H7 (cell line): ENCODE measurements around the gene KDELR1. TPM values are rescaled to one million over a fixed set of nuclear protein-coding genes. Genes with fewer than 3 reads are reported as not detected.

Experiments
- DNase-seq: peaks from one replicate; pipeline ENCODE4 v3.0.0; 2012
- H3K27me3 ChIP-seq: 2 replicates; pipeline ENCODE4 v1.6.0; 2011; ENCODE audit warnings: mild to moderate bottlenecking, low read length; ENCODE audit not compliant: control insufficient read depth, insufficient read depth
- H3K36me3 ChIP-seq: replicated peaks from 2 replicates; pipeline ENCODE4 v1.5.1; 2011; ENCODE audit warnings: low read length; ENCODE audit not compliant: control insufficient read depth, insufficient read depth
- H3K4me3 ChIP-seq: 2 replicates; pipeline ENCODE4 v1.5.1; 2011; ENCODE audit warnings: low read depth, mild to moderate bottlenecking, control low read depth, low read length, moderate library complexity; ENCODE audit not compliant: insufficient read depth
- total RNA-seq: library from RNA; depleted of rRNA; stranded (reverse); fragments of >200 nt; shearing (Covaris generic); gene quantifications from 2 replicates; pipeline ENCODE4 v1.2.3, GENCODE V29; 2014; rRNA removed

KDELR1 gene
- total RNA-seq, 1 experiment from 2014 or later = 110 TPM

DNA sequence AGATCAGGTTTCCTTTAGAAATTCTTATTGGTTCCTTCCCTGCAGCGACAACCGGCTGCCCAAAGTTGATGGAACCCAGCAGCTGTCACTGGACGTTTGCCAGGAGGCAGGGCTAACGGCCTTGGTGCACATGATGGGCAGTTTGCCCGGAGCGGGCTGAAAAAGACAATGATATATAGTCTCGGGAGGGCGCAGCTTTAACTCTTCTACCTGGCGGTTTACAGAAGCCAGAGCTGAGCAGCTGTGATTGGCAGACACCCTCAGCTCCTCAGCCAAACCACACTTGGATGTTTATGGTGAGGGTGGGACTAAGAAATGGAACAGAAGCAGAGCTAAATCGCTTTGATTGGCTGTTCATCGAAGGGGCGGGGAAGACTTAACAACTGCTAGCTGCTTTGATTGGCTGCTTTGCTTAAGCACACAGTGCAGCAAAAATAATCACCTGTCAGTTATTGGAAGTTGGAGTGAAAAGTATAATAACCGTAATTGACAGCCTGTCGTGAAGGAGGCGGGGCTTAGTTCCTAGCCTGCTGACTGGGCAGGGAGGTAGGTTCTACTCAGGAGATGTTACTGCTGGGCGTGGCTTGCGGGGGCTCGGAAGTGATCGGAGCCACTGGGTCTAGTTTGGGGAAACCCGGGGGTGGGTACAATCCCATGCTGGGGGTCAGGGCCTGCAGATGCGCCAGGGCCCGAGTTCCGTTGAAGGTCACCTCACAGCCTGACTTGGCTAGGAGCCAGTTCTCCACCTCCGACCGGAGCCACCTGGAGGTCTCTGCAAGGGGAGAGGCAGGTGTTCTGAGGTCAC is 58.5 kb downstream of the KDELR1 start:
- H3K27me3 ChIP-seq = no peaks in the 10 kb centered on the region
- H3K4me3 ChIP-seq = peak overlapping the region; percentile 31
- peak; percentile 91 for DNase-seq
- H3K36me3 ChIP-seq = no peaks in the 10 kb centered on the region

Other genes with a start within 250 kb of the KDELR1 start
- 90.7 and 100 TPM in 2 replicates for gene LIG1, start 221.2 kb downstream of the KDELR1 start, total RNA-seq
- gene ZSWIM9, start 220.9 kb downstream of the KDELR1 start, total RNA-seq = 1.7 and 3.0 TPM in 2 replicates
- 0.55 and 1.1 TPM in 2 replicates for gene CARD8, start 135.6 kb downstream of the KDELR1 start, total RNA-seq
- 12.8 and 17.9 TPM in 2 replicates for gene ZNF114, start 121.5 kb downstream of the KDELR1 start, total RNA-seq
- gene EMP3, start 66.0 kb downstream of the KDELR1 start, total RNA-seq = 29.9 and 57.5 TPM in 2 replicates
- gene TMEM143, start 27.6 kb downstream of the KDELR1 start, total RNA-seq = 11.5 and 17.4 TPM in 2 replicates
- gene SYNGR4, start 27.2 kb downstream of the KDELR1 start, total RNA-seq = not detected in 2 replicates
- 4.4 and 4.8 TPM in 2 replicates for gene GRIN2D, start 2.1 kb upstream of the KDELR1 start, total RNA-seq
- 80.6 and 97.8 TPM in 2 replicates for gene GRWD1, start 54.4 kb upstream of the KDELR1 start, total RNA-seq
- gene KCNJ14, start 64.0 kb upstream of the KDELR1 start, total RNA-seq = 0.21 and 0.70 TPM in 2 replicates
- gene CYTH2, start 77.8 kb upstream of the KDELR1 start, total RNA-seq = 42.9 and 51.3 TPM in 2 replicates
- gene LMTK3, start 120.3 kb upstream of the KDELR1 start, total RNA-seq = 3.0 and 3.6 TPM in 2 replicates
- 1.8 and 2.8 TPM in 2 replicates for gene SULT2B1, start 160.6 kb upstream of the KDELR1 start, total RNA-seq
- gene SPACA4, start 215.2 kb upstream of the KDELR1 start, total RNA-seq = not detected in 2 replicates
- gene FAM83E, start 223.5 kb upstream of the KDELR1 start, total RNA-seq = 3.8 and 4.0 TPM in 2 replicates
- gene RPL18, start 227.6 kb upstream of the KDELR1 start, total RNA-seq = 3,978 and 5,156 TPM in 2 replicates
- 10.9 and 26.4 TPM in 2 replicates for gene SPHK2, start 228.0 kb upstream of the KDELR1 start, total RNA-seq
- gene DBP, start 245.8 kb upstream of the KDELR1 start, total RNA-seq = 11.2 and 18.2 TPM in 2 replicates